NCI-H510A (cell line): ENCODE data around the gene SPRED2.

Experiments used
- DNase-seq: peaks from one replicate; lab custom pipeline; 2025; lab: John Stamatoyannopoulos, UW

SPRED2 gene

GRCh38 chr2:65442420-65443020 lies 10.1 kb upstream of the SPRED2 start:
- no peak for DNase-seq

DNA sequence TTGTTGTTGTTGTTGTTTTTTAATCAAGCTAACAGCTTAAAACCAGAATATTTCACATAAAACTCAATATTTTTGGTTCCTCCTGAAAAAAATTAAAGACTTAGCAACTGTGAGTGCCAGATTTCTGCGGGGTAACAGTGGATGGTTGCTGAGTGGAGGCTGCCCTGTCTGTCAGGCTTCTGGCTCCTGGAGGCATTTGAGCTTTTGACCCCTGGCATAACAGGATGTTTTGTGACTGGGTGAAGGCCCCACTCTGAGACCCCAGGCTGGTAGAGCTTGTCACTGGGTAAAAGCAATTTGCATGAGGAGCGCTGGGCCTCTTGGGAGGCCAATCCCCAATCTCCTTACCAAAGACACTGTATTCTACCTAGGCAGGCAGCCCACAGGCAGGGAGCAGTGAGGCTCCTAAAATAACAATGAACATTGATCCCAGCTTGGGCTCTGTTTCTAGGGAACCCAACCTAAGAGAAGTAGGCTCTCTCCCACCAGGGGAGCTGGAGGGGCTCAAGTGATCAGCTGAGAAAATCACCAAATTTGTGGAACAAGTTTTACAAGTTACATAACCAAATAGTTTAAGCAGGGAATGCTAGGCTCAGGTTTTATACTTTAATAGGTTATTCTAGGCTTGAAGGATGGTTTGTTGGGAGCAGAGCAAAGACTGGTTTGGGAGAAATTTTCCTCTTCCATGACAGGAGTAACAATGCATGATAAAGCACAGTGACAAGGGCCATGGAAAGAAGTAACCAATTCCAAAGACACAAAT lies 5.9 kb upstream of the SPRED2 start:
- no peak for DNase-seq

DNA sequence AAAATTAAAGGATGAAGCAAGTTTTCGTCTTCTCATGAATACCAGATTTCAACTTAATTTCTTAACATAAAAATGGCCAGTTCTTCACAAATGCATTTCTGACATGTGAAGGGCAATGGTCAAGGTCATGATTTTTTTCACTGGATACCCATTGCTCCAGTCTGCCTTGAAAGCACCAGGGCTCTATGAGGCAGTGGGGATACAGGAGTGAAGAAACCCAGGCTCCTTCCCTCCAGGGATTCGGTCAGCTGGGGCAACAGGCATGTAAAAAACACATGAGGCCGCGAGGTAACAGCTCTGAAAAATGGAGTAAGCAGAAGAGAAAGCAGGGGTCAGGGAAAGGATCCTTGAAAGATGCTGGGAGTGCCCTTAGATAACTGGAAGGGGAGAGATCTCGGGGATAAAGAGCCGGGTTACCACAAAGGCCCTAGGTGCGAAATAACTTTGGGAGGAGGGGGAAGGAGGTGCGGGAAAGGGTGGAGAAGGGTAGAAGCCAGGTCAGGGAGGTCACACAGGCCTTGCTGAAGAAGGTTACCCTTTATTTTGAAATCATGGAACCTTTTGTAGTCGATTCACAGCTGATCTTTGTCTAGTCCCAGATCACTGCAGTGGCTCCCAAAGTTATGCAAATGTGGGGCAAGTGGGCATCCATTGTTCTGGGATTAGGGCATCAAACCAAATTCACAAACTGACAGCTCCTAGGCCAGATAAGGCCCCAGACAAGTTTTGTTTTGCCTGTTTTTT lies 5.2 kb upstream of the SPRED2 start:
- DNase-seq = no peak

GRCh38 chr2:65436824-65437221 lies 4.4 kb upstream of the SPRED2 start:
- no peak for DNase-seq

- DNase-seq = peak; percentile 68
Measured at GRCh38 chr2:65436169-65436823, 3.9 kb upstream of the SPRED2 start.

DNA sequence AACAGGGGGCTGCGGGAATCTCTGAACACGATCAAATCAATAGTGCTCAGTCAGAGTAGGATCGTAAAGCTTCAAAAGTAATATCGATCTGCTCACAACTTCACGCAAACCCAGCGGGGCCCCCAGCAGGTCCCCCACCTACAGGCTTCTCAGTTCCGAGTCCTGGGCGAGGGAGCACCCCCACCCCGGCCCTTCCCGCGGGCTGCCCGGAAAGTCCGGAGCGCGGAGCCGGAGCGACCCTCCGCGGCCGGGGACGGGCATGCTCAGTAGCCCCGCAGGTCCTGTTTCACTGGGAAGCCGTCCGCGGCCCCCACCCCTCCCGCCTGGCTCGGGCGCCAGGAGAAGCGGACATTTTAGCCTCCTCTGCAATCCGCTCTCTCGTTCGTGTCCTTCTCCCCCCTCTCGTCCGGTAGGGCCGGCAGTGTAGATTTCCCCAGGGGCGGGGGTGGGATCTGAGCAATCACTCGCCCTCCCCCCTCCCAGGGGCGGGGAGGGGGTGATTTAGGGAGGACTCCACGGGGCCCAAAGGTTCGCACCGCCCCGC lies 3.3 kb upstream of the SPRED2 start:
- peak; percentile 73 for DNase-seq

- DNase-seq = no peak
Measured at GRCh38 chr2:65434592-65435241, 2.3 kb upstream of the SPRED2 start.

DNA sequence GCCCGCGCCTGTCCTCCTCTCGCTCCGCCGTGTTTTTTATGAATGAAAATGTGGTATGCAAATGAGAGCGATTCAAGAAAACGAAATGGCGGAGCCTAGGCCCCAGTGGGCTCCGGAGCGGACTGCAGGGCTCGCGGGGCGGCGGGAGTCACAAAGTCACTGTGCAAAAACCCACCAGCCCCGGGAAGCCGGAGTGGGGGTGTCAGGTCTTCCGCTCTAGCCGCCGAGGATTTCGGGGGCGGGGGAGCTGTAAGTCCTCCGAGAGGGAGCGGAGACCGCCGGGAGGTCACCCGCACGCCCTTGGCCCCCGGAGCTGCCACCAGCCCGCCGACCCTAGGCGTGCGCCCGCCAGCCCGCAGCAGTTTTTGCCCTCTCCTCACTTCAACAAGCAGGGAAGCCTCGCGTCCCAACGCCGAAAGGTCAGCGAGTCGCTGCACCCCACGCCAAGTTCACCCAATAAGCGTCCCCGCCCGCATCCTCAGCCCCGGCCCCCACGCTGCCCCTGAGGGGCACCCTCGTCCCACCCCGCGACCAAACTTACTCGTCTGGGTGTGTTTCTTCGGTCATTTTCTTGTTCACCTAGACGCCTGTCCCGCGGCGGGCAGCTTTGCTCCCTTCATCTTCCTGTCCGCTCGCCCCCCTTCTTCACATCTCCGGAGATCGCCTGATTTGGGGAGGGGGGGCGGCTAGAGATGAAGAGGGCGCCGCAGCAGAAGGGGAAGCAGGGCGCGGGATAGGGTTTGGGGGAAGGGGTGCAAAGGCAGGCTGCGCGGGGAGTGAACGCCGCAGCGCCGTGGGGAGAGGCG lies 775 bp downstream of the SPRED2 start:
- no peak for DNase-seq

DNA sequence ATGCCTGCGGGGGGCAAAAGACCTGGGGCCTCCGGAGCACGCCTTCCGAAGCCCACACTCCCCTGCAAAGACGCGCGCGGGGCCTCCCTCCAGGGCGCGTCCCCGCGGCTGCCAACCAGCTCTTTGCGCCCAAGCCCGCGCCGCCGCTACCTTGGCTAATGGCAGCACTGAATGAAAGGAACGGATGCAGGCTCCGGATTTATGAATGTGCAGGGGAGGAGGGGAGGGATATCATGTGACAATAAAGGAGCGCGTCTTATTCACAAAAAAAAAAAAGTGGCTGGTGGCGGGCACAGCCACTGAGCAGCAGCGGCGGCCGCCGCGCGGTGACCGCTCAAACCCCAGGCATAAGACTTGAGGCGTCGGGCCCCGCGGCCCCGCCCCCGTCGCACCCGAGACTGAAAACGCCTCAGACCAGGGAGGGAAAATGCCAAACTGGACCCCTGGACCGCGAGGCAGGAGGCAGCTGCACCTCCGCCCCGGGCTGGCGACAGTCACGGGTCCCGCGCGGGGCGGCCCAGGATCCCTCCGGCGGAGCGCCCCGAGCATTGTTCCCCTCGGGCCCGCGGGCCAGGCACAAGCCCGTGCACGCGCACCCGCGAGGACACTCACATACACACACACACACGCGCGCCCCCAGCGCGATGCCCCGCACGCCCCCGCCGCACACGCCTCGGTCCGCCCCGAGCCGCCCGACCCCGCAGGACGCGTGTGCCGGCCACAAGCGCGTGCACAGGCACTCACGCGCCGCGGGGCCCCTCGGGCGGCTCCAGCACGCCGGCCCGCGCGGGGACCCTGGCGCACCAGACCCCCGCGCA lies 1.6 kb downstream of the SPRED2 start:
- peak; percentile 47 for DNase-seq

DNA sequence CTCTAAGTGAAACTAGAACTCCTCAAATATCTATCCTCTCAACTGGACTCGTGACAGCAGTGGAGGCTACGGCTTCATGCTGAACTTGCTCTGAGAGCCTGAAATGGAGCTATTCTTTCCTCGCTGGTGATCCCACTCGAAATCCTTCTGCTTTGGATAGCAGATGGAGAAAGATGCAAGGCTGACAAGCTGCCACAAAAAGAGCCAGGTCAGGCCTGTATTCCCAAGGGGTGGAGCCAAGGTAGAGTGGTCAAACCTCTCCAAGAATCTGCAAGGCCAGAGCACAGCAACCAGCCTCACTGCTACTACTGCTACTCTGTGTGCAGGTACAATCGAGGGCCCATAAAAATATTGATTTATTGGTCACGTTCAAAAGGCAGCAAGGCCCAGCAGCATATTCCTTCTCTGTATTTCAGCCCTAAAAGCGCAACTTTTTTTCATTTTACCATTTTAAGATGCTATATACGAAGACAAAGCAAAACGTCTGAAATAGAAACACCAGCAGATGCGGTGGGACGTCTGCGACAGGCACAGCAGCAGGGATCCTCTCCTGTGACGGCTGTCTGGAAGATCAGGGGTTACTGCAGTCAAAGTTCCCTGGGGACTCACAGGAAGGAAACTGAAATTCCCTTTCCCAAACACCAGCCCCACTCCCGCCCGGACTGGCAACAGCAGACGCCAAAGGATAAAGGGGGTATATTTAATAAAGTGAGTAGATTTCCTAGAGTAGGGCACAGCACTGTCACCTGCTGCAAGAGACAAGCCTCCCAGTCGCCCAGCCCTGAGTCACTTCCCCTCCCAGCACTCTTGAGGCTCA lies 2.4 kb downstream of the SPRED2 start:
- no peak for DNase-seq

GRCh38 chr2:65427532-65427931 lies 4.9 kb downstream of the SPRED2 start:
- no peak for DNase-seq

DNA sequence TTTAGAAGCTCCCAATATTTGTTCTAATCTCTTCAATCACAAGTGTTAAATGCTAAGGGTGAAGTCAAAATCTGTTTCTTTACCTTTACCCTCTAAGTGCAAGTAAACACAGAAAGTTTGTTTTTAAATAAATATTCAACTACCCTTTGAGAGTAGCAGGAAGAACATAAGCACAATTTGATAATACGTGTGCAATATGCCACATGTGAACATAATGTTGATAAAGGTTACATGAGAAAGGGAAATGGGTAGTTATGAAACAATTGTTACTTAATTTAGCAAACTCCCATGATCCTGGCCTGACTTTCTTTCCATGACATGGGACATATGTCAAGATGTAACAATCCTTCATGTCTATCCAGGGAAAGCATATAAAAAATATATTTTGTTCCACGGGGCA lies 7.1 kb downstream of the SPRED2 start:
- no peak for DNase-seq

- no peak for DNase-seq
Measured at GRCh38 chr2:65424391-65424790, 8.0 kb downstream of the SPRED2 start.

GRCh38 chr2:65421432-65421748 lies 11.0 kb downstream of the SPRED2 start:
- no peak for DNase-seq

GRCh38 chr2:65420712-65421431 lies 11.5 kb downstream of the SPRED2 start:
- no peak for DNase-seq

- no peak for DNase-seq
Measured at GRCh38 chr2:65417509-65418085, 14.8 kb downstream of the SPRED2 start.

- DNase-seq = peak; percentile 57
Measured at GRCh38 chr2:65416945-65417344, 15.5 kb downstream of the SPRED2 start.

DNA sequence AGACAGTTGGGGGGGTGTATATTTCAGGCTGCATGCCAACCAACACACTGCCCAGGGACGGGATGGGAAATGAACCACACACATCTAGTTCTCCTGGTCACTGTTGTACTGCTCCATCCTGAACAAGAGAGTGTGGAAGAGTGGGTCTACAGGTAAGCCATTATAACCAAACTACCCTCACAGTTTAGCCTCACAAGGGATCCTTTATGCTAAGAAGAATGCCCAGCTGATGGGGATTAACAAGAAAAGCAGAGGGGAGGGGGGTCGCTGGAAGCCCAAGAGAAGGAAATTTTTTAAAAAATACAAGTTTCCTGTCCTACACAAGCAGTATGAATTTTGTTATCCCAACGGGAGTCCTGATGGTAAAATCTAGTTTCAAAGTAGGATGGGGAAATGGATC lies 16.1 kb downstream of the SPRED2 start:
- no peak for DNase-seq
